Panc1 (cell line): Measurements from ENCODE around the gene MAD1L1. TPM values are rescaled to one million over a fixed set of nuclear protein-coding genes. Genes with fewer than 3 reads are reported as not detected.

ENCODE experiments used
- ATAC-seq: fragments of 200-7000 bp; cut with Tn5 transposase; 2 replicates; pipeline ENCODE4 v1.9.1; 2020; ENCODE audit warnings: mild to moderate bottlenecking, moderate library complexity
- BruUV-seq: library from RNA; stranded (reverse); fragments of 400-500 nt; replicated peaks from 2 replicates; lab custom pipeline; 2021; lab: Mats Ljungman, UMichigan
- CTCF ChIA-PET: fragments of 300-600 bp; sonication (Branson Sonifier 250); formaldehyde crosslinking; loops from one replicate; lab custom pipeline; 2022; ENCODE audit warnings: antibody characterized with exemption; lab: Charles Lee
- POLR2A ChIA-PET: fragments of 300-600 bp; sonication (Branson Sonifier 250); formaldehyde crosslinking; loops from one replicate; lab custom pipeline; 2022; ENCODE audit warnings: antibody characterized with exemption; lab: Charles Lee
- DNase-seq: peaks from one replicate; pipeline ENCODE4 v3.0.0-alpha.2; 2010; ENCODE audit warnings: low read depth, low spot score
- H3K27ac ChIP-seq: 2 replicates; pipeline ENCODE4 v1.5.1; 2011; ENCODE audit warnings: mild to moderate bottlenecking, low read length, inconsistent platforms
- H3K27me3 ChIP-seq: fragments of 200-500 bp; sonication (Bioruptor generic); 2 replicates; pipeline ENCODE4 v1.6.0; 2014; ENCODE audit warnings: low read length, inconsistent platforms; ENCODE audit not compliant: control insufficient read depth, insufficient read depth
- H3K36me3 ChIP-seq: fragments of 200-500 bp; sonication (Bioruptor generic); 2 replicates; pipeline ENCODE4 v1.5.1; 2014; ENCODE audit warnings: inconsistent platforms, mild to moderate bottlenecking, low read length, moderate library complexity; ENCODE audit not compliant: control insufficient read depth, insufficient read depth
- H3K4me1 ChIP-seq: 2 replicates; pipeline ENCODE4 v1.5.1; 2011; ENCODE audit warnings: inconsistent platforms, mild to moderate bottlenecking, low read length, moderate library complexity; ENCODE audit not compliant: control insufficient read depth, insufficient read depth
- H3K4me3 ChIP-seq, 2 experiments: 2 replicates each; pipeline ENCODE4 v1.5.1; 2011 to 2012; ENCODE audit warnings: low read depth in 2 of 2, low read length in 2 of 2, mild to moderate bottlenecking in 2 of 2, inconsistent platforms in 1 of 2, moderate library complexity in 1 of 2
- H3K9me3 ChIP-seq: fragments of 200-500 bp; sonication (Bioruptor generic); 2 replicates; pipeline ENCODE4 v1.5.1; 2014; ENCODE audit warnings: low read depth, mild to moderate bottlenecking, inconsistent platforms, low read length, moderate library complexity; ENCODE audit not compliant: control insufficient read depth, insufficient read depth
- POLR2AphosphoS5 ChIP-seq: IDR thresholded peaks from 2 replicates; pipeline ENCODE4 v1.6.1; 2012; ENCODE audit warnings: mild to moderate bottlenecking, low read depth, low read length, moderate library complexity
- REST ChIP-seq, 2 experiments: IDR thresholded peaks; 2 replicates each; pipeline ENCODE4 v1.6.1; 2011 to 2012; ENCODE audit warnings: low read depth in 2 of 2, control low read depth in 1 of 2, low read length in 1 of 2, mild to moderate bottlenecking in 1 of 2, moderate library complexity in 1 of 2; ENCODE audit not compliant: insufficient read depth in 1 of 2
- SIN3A ChIP-seq: IDR thresholded peaks from 2 replicates; pipeline ENCODE4 v1.6.1; 2012; ENCODE audit warnings: low read depth, mild to moderate bottlenecking, low read length, moderate library complexity, borderline replicate concordance; ENCODE audit not compliant: insufficient read depth
- TCF7L2 ChIP-seq: IDR thresholded peaks from 2 replicates; pipeline ENCODE4 v1.6.1; 2011; ENCODE audit warnings: mild to moderate bottlenecking, low read depth, low read length, inconsistent platforms
- in situ Hi-C: cut with HindIII; loops from 2 replicates; pipeline ENCODE4 v1.10.0; 2016; ENCODE audit warnings: low sequenced_read_pairs, low pct_unique_long_range_greater_than_20kb
- intact Hi-C: fragments of 100-400 bp; cut with micrococcal nuclease; formaldehyde crosslinking; loops from one replicate; pipeline ENCODE4 v1.10.0; 2022; ENCODE audit not compliant: unreplicated experiment
- total RNA-seq: library from RNA; stranded (reverse); gene quantifications from one replicate; pipeline ENCODE4 v1.2.1, GENCODE V29; 2021; ENCODE audit not compliant: unreplicated experiment
- TF ChIP-seq, protein P1 (sequence below): fragments of 450-650 bp; IDR thresholded peaks from 2 replicates; pipeline ENCODE4 v1.5.1; 2017; ENCODE audit warnings: mild to moderate bottlenecking

The MAD1L1 gene
- total RNA-seq, 1 experiment from 2014 or later, result 70.8 TPM

GRCh38 chr7:2192831-2193534, 39.8 kb downstream of the MAD1L1 start:
- ATAC-seq (no peak), DNase-seq (no peak)
- POLR2A ChIA-PET, result no interaction called here
- no TSS peak for BruUV-seq
- H3K9me3 ChIP-seq, result no peaks in the 10 kb centered on the region
- intact Hi-C loops, result no loop called here
- no peaks in the 10 kb centered on the region for H3K27me3 ChIP-seq
- no peak overlapping the region for H3K4me3 ChIP-seq
- no peak for TF ChIP-seq POLR2AphosphoS5
- TF ChIP-seq, protein P1, sequence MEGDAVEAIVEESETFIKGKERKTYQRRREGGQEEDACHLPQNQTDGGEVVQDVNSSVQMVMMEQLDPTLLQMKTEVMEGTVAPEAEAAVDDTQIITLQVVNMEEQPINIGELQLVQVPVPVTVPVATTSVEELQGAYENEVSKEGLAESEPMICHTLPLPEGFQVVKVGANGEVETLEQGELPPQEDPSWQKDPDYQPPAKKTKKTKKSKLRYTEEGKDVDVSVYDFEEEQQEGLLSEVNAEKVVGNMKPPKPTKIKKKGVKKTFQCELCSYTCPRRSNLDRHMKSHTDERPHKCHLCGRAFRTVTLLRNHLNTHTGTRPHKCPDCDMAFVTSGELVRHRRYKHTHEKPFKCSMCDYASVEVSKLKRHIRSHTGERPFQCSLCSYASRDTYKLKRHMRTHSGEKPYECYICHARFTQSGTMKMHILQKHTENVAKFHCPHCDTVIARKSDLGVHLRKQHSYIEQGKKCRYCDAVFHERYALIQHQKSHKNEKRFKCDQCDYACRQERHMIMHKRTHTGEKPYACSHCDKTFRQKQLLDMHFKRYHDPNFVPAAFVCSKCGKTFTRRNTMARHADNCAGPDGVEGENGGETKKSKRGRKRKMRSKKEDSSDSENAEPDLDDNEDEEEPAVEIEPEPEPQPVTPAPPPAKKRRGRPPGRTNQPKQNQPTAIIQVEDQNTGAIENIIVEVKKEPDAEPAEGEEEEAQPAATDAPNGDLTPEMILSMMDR, result no peak
- TF ChIP-seq SIN3A, result no peak
- TF ChIP-seq TCF7L2, result no peak
- no peak for TF ChIP-seq REST (IDR thresholded peaks at IDR 0.05; ENCODE audit: insufficient read depth in 1 of 2, low read depth in 2 of 2, low read length in 1 of 2)
- no peaks in the 10 kb centered on the region for H3K36me3 ChIP-seq
- in situ Hi-C loops, result loop anchor here (10.0 kb wide), 1 partner anchor 58 kb away; no protein-coding TSS in a partner anchor
- no peak overlapping the region for H3K27ac ChIP-seq
- CTCF ChIA-PET, result no interaction called here
- no peaks in the 10 kb centered on the region for H3K4me1 ChIP-seq

DNA sequence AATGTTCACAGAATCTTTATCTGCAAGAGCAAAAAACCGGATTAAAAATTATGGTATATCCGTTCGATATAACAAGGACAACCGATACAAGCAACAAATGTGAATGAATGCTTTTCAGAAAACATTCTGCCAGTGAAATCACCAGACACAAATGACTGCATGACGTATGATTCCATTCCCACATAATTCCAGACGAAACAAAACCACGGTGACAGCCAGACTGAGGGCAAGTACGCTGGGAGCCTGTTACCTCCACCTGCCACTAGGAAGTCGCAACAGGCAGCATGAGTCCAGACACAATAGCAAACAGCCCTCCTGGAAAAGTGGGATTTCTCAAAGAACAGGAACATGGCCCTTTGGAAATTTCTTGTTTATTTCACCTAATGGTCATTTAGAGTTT, 41.7 kb downstream of the MAD1L1 start:
- CTCF ChIA-PET, result no interaction called here
- no peaks in the 10 kb centered on the region for H3K27me3 ChIP-seq
- H3K36me3 ChIP-seq, result no peaks in the 10 kb centered on the region
- H3K4me3 ChIP-seq, result no peak overlapping the region
- no peak for TF ChIP-seq REST (IDR thresholded peaks at IDR 0.05; ENCODE audit: insufficient read depth in 1 of 2, low read depth in 2 of 2, low read length in 1 of 2)
- no peak for TF ChIP-seq TCF7L2
- TF ChIP-seq, protein P1, result no peak
- no peak for TF ChIP-seq SIN3A
- TF ChIP-seq POLR2AphosphoS5, result no peak
- in situ Hi-C loops (loop anchor here (10.0 kb wide), 1 partner anchor 56 kb away; no protein-coding TSS in a partner anchor), intact Hi-C loops (no loop called here)
- H3K4me1 ChIP-seq, result no peaks in the 10 kb centered on the region
- BruUV-seq, result no TSS peak
- no peak overlapping the region for H3K27ac ChIP-seq
- H3K9me3 ChIP-seq, result no peaks in the 10 kb centered on the region
- DNase-seq (no peak), ATAC-seq (no peak)
- POLR2A ChIA-PET, result no interaction called here
